KOPT-K1 (cell line): Measurements from ENCODE around the gene ZNF304.

Experiments used
- H3K27ac ChIP-seq: fragments of 200-600 bp; sonication (generic); 2 replicates; pipeline ENCODE4 v1.5.1; 2016; ENCODE audit warnings: antibody characterized with exemption, mild to moderate bottlenecking, low read depth, low read length; ENCODE audit not compliant: poor library complexity, severe bottlenecking
- H3K36me3 ChIP-seq: fragments of 200-600 bp; sonication (generic); 2 replicates; pipeline ENCODE4 v1.5.1; 2017; ENCODE audit warnings: antibody characterized with exemption, mild to moderate bottlenecking, low read length, moderate library complexity; ENCODE audit not compliant: insufficient read depth
- H3K9me3 ChIP-seq: fragments of 200-600 bp; sonication (generic); 2 replicates; pipeline ENCODE4 v1.5.1; 2017; ENCODE audit warnings: antibody characterized with exemption, low read length, mild to moderate bottlenecking; ENCODE audit not compliant: insufficient read depth, poor library complexity, severe bottlenecking

The ZNF304 gene

GRCh38 chr19:57380923-57381322 is 29.9 kb downstream of the ZNF304 start:
- Histone ChIP-seq H3K36me3 (peaks cover 23% of the 10 kb centered on the region), H3K9me3 (peaks cover 14% of the 10 kb centered on the region), H3K27ac (no peak overlapping the region)

DNA sequence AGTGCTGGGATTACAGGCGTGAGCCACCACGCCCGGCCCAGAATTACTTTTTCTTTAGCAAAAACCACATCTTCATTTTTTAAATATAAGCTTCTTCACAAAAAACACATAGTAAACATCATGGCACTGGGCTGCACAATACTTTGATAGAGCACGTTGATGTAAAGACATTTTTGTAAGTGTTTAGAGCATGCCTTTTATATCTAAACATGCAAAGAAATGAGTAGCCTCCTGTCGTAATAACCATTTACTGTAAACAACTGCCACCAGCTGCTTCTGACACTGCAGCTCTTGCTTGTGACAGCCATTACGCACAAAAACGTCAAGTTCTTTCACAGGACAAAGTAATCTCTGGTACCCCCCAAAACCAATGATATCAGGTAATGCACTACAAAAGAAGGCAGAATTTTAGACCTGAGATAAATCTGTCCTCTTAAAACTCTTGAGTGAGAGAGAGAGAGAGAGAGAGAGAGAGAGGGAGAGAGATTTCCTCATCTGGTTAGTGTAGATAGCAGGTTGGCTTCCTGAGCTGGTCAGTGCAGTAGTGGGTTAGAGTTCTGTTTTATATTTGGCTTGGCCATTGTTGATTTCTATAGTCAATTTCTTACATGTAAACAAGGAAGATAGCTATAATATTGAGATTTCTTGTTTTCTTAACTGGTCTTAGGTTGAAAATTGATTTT is 31.9 kb downstream of the ZNF304 start:
- H3K36me3 ChIP-seq: peaks cover 8% of the 10 kb centered on the region
- no peak overlapping the region for H3K27ac ChIP-seq
- no peaks in the 10 kb centered on the region for H3K9me3 ChIP-seq

GRCh38 chr19:57389194-57389729 is 38.2 kb downstream of the ZNF304 start:
- no peaks in the 10 kb centered on the region for H3K9me3 ChIP-seq
- H3K36me3 ChIP-seq: peaks cover 6% of the 10 kb centered on the region
- peak overlapping the region; percentile 85 for H3K27ac ChIP-seq

DNA sequence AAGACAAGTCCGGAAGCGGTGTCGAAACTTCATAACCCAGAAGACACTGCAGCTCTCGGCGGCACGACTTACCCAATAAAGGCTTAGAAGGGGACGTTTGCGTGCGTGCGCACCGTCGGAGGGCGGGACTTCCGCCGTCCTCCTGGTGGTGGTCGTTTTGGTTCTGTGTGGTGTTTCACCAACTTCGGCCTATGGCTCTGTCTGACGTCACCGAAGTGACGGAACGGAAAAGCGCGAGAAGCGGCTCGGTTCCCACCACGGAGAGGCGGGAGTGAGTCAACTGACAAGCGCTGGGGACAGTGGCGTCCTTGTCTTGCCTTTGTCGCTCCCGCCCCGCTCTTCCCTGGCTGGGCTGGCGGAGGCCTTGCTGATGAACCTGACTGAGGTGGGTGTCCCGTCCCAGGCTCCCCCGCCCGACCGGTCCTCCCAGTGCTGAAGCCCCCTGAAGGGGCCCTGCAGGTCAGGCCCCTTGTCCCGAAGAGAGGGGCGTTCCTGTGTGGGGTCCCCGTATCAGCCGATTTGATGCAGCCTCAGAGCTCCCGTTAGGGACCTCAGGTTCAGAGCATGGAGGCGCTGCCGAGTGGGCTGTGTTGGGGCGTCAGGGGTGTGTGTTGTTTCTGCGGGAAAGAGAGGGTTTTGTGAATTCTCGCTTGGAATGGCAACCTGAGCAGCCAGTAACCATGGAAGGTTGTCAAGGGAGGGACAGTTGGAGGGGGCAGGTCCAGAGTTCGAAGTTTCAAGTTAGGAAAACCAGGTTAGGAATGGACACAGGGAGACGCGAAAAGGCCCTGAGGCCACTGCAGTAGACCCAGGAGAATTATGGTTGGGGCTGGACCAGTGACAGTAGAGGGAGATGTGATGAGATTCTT is 38.9 kb downstream of the ZNF304 start, which contains the start of gene ZNF548:
ZNF548 (plus strand) TSS at position 125 of the 869 bp plus-strand sequence; CDS start at position 371, 246 bp downstream.
- Histone ChIP-seq H3K27ac (peak within 1 kb of the TSS; percentile 85), H3K36me3 (peaks cover 11% of the 10 kb centered on the region), H3K9me3 (no peaks in the 10 kb centered on the region)

DNA sequence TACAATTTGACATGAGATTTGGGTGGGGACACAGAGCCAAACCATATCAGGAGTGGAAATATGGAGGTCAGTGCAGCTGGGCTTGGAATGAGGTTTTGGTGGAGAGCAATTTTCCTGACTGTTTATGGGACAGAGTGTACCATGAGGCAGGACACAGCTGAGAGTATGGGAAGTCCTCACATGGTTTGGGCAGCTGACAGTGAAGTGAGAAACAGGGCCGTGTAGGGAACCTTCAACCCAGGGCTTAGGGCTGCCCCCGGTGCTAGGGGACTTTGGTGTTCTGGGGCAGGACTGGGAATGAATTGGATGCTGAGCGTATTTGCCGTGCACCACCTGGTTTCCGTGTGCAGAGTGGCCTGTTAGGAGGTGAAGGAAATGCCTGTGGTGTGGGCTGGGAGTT is 44.6 kb downstream of the ZNF304 start:
- Histone ChIP-seq H3K9me3 (peaks cover 11% of the 10 kb centered on the region), H3K27ac (no peak overlapping the region), H3K36me3 (peaks cover 63% of the 10 kb centered on the region)

GRCh38 chr19:57398868-57399267 is 47.8 kb downstream of the ZNF304 start:
- no peak overlapping the region for H3K27ac ChIP-seq
- H3K36me3 ChIP-seq: peaks cover 71% of the 10 kb centered on the region
- H3K9me3 ChIP-seq: peaks cover 28% of the 10 kb centered on the region

GRCh38 chr19:57403737-57404563 is 52.9 kb downstream of the ZNF304 start:
- Histone ChIP-seq H3K36me3 (peaks cover 23% of the 10 kb centered on the region), H3K9me3 (peaks cover 24% of the 10 kb centered on the region), H3K27ac (no peak overlapping the region)

- peaks cover 19% of the 10 kb centered on the region for H3K9me3 ChIP-seq
- H3K36me3 ChIP-seq: peaks cover 11% of the 10 kb centered on the region
Observed at GRCh38 chr19:57406516-57407123, 55.5 kb downstream of the ZNF304 start.

More at GRCh38 chr19:57406516-57407123, 55.5 kb downstream of the ZNF304 start:
- H3K27ac ChIP-seq: no peak overlapping the region
